ENCODE data around the gene SUMF1. TPM values are rescaled to one million over a fixed set of nuclear protein-coding genes. Genes with fewer than 3 reads are reported as not detected.

SUMF1 gene
- total RNA-seq, 2 donors from 2014 or later: 5.0 to 7.2 TPM

- H3K4me3 Mint-ChIP-seq: no peak overlapping the region
- no peaks in the 10 kb centered on the region for H3K27me3 Mint-ChIP-seq (ENCODE audit: low read depth)
- DNase-seq: no peak
- peaks cover 11 to 14% of the 10 kb centered on the region in 2 donors for H3K36me3 Mint-ChIP-seq (ENCODE audit: insufficient read depth in 2 of 2)
- peaks cover 0 to 5% of the 10 kb centered on the region in 2 donors for H3K9me3 Mint-ChIP-seq
- no peak for ATAC-seq (replicated peaks in 1 of 2)
- peaks cover 2% of the 10 kb centered on the region for H3K4me1 Mint-ChIP-seq (ENCODE audit: low read depth)
- peak overlapping the region; percentile 4 for H3K27ac Mint-ChIP-seq
Measured at GRCh38 chr3:4432259-4432658, 34.8 kb downstream of the SUMF1 start.

- Mint-ChIP-seq H3K27me3 (ENCODE audit: low read depth) (no peaks in the 10 kb centered on the region), H3K27ac (no peak overlapping the region), H3K36me3 (ENCODE audit: insufficient read depth in 2 of 2) (peaks cover 17% of the 10 kb centered on the region in 2 donors), H3K4me3 (no peak overlapping the region), H3K9me3 (peaks cover 4 to 8% of the 10 kb centered on the region in 2 donors), H3K4me1 (ENCODE audit: low read depth) (peaks cover 27% of the 10 kb centered on the region)
- DNase-seq (no peak), ATAC-seq (replicated peaks in 1 of 2) (no peak)
Measured at GRCh38 chr3:4429648-4430350, 37.3 kb downstream of the SUMF1 start.

- Mint-ChIP-seq H3K27ac (peak overlapping the region; percentile 9), H3K4me1 (ENCODE audit: low read depth) (peaks cover 42% of the 10 kb centered on the region), H3K36me3 (ENCODE audit: insufficient read depth in 2 of 2) (peaks cover 10 to 14% of the 10 kb centered on the region in 2 donors), H3K4me3 (peak overlapping the region in 1 of 2 donors; percentile 59), H3K27me3 (ENCODE audit: low read depth) (no peaks in the 10 kb centered on the region), H3K9me3 (peaks cover 6 to 8% of the 10 kb centered on the region in 2 donors)
- ATAC-seq (replicated peaks in 1 of 2) (peak; percentile 32 to 65), DNase-seq (no peak)
Measured at GRCh38 chr3:4426782-4427344, 40.2 kb downstream of the SUMF1 start.

- Mint-ChIP-seq H3K27ac (peak overlapping the region; percentile 55), H3K36me3 (ENCODE audit: insufficient read depth in 2 of 2) (peaks cover 9 to 11% of the 10 kb centered on the region in 2 donors), H3K27me3 (ENCODE audit: low read depth) (no peaks in the 10 kb centered on the region), H3K9me3 (peaks cover 5 to 6% of the 10 kb centered on the region in 2 donors), H3K4me1 (ENCODE audit: low read depth) (peaks cover 48% of the 10 kb centered on the region), H3K4me3 (peak overlapping the region in 1 of 2 donors; percentile 59)
- DNase-seq (no peak), ATAC-seq (replicated peaks in 1 of 2) (no peak)
Measured at GRCh38 chr3:4426261-4426781, 40.7 kb downstream of the SUMF1 start.

- peaks cover 8 to 10% of the 10 kb centered on the region in 2 donors for H3K36me3 Mint-ChIP-seq (ENCODE audit: insufficient read depth in 2 of 2)
- peak; percentile 26 to 46 for ATAC-seq (replicated peaks in 1 of 2)
- DNase-seq: peak; percentile 40 to 62
- peak overlapping the region; percentile 21 for H3K27ac Mint-ChIP-seq
- H3K4me1 Mint-ChIP-seq (ENCODE audit: low read depth): peaks cover 54% of the 10 kb centered on the region
- peak overlapping the region; percentile 39 to 59 for H3K4me3 Mint-ChIP-seq
- H3K27me3 Mint-ChIP-seq (ENCODE audit: low read depth): no peaks in the 10 kb centered on the region
- peaks cover 2 to 6% of the 10 kb centered on the region in 2 donors for H3K9me3 Mint-ChIP-seq
Measured at GRCh38 chr3:4425707-4426106, 41.4 kb downstream of the SUMF1 start.

GRCh38 chr3:4425055-4425454 is 42.0 kb downstream of the SUMF1 start:
- Mint-ChIP-seq H3K4me3 (no peak overlapping the region), H3K9me3 (peaks cover 2 to 6% of the 10 kb centered on the region in 2 donors), H3K36me3 (ENCODE audit: insufficient read depth in 2 of 2) (peaks cover 5 to 10% of the 10 kb centered on the region in 2 donors), H3K4me1 (ENCODE audit: low read depth) (peaks cover 58% of the 10 kb centered on the region), H3K27me3 (ENCODE audit: low read depth) (no peaks in the 10 kb centered on the region), H3K27ac (no peak overlapping the region)
- DNase-seq (no peak), ATAC-seq (replicated peaks in 1 of 2) (no peak)

- H3K4me1 Mint-ChIP-seq (ENCODE audit: low read depth): peaks cover 80% of the 10 kb centered on the region
- peak overlapping the region; percentile 53 to 66 for H3K4me3 Mint-ChIP-seq
- H3K27me3 Mint-ChIP-seq (ENCODE audit: low read depth): no peaks in the 10 kb centered on the region
- peaks cover 5 to 10% of the 10 kb centered on the region in 2 donors for H3K36me3 Mint-ChIP-seq (ENCODE audit: insufficient read depth in 2 of 2)
- peak; percentile 90 to 91 for ATAC-seq (replicated peaks in 1 of 2)
- peak; percentile 50 to 51 for DNase-seq
- H3K9me3 Mint-ChIP-seq: peaks cover 2 to 6% of the 10 kb centered on the region in 2 donors
- peak overlapping the region; percentile 89 for H3K27ac Mint-ChIP-seq
Measured at GRCh38 chr3:4421121-4421520, 45.9 kb downstream of the SUMF1 start.

- H3K27me3 Mint-ChIP-seq (ENCODE audit: low read depth): no peaks in the 10 kb centered on the region
- H3K4me1 Mint-ChIP-seq (ENCODE audit: low read depth): peaks cover 68% of the 10 kb centered on the region
- no peak overlapping the region for H3K27ac Mint-ChIP-seq
- H3K4me3 Mint-ChIP-seq: no peak overlapping the region
- ATAC-seq (replicated peaks in 1 of 2) (no peak), DNase-seq (no peak)
- H3K9me3 Mint-ChIP-seq: peaks cover 0 to 2% of the 10 kb centered on the region in 2 donors
- peaks cover 2 to 4% of the 10 kb centered on the region in 2 donors for H3K36me3 Mint-ChIP-seq (ENCODE audit: insufficient read depth in 2 of 2)
Measured at GRCh38 chr3:4419920-4420319, 47.1 kb downstream of the SUMF1 start.

- Mint-ChIP-seq H3K27ac (no peak overlapping the region), H3K4me1 (ENCODE audit: low read depth) (peaks cover 63% of the 10 kb centered on the region), H3K36me3 (ENCODE audit: insufficient read depth in 2 of 2) (peaks cover 2% of the 10 kb centered on the region in 2 donors), H3K4me3 (no peak overlapping the region), H3K9me3 (no peaks in the 10 kb centered on the region), H3K27me3 (ENCODE audit: low read depth) (no peaks in the 10 kb centered on the region)
- ATAC-seq (replicated peaks in 1 of 2) (no peak), DNase-seq (no peak)
Measured at GRCh38 chr3:4419386-4419785, 47.7 kb downstream of the SUMF1 start.

GRCh38 chr3:4418156-4418555 is 48.9 kb downstream of the SUMF1 start:
- peak; percentile 47 to 48 for ATAC-seq (replicated peaks in 1 of 2)
- no peak overlapping the region for H3K27ac Mint-ChIP-seq
- no peak overlapping the region for H3K4me3 Mint-ChIP-seq
- peak; percentile 42 to 45 for DNase-seq
- H3K4me1 Mint-ChIP-seq (ENCODE audit: low read depth): peaks cover 53% of the 10 kb centered on the region
- no peaks in the 10 kb centered on the region for H3K36me3 Mint-ChIP-seq (ENCODE audit: insufficient read depth in 2 of 2)
- H3K9me3 Mint-ChIP-seq: no peaks in the 10 kb centered on the region
- no peaks in the 10 kb centered on the region for H3K27me3 Mint-ChIP-seq (ENCODE audit: low read depth)

GRCh38 chr3:4417449-4417848 is 49.6 kb downstream of the SUMF1 start:
- Mint-ChIP-seq H3K27me3 (ENCODE audit: low read depth) (no peaks in the 10 kb centered on the region), H3K27ac (no peak overlapping the region), H3K9me3 (no peaks in the 10 kb centered on the region), H3K4me1 (ENCODE audit: low read depth) (peaks cover 53% of the 10 kb centered on the region), H3K4me3 (no peak overlapping the region), H3K36me3 (ENCODE audit: insufficient read depth in 2 of 2) (no peaks in the 10 kb centered on the region)
- DNase-seq (no peak), ATAC-seq (replicated peaks in 1 of 2) (no peak)

- Mint-ChIP-seq H3K4me3 (no peak overlapping the region), H3K27ac (no peak overlapping the region), H3K4me1 (ENCODE audit: low read depth) (peaks cover 52% of the 10 kb centered on the region), H3K36me3 (ENCODE audit: insufficient read depth in 2 of 2) (peaks cover 2 to 4% of the 10 kb centered on the region in 2 donors), H3K27me3 (ENCODE audit: low read depth) (no peaks in the 10 kb centered on the region), H3K9me3 (no peaks in the 10 kb centered on the region)
- DNase-seq (peak in 1 of 2 donors; percentile 40), ATAC-seq (replicated peaks in 1 of 2) (no peak)
Measured at GRCh38 chr3:4416961-4417360, 50.1 kb downstream of the SUMF1 start.

- no peak overlapping the region for H3K27ac Mint-ChIP-seq
- DNase-seq (no peak), ATAC-seq (replicated peaks in 1 of 2) (no peak)
- peaks cover 50% of the 10 kb centered on the region for H3K4me1 Mint-ChIP-seq (ENCODE audit: low read depth)
- no peaks in the 10 kb centered on the region for H3K27me3 Mint-ChIP-seq (ENCODE audit: low read depth)
- no peaks in the 10 kb centered on the region for H3K9me3 Mint-ChIP-seq
- peaks cover 3 to 4% of the 10 kb centered on the region in 2 donors for H3K36me3 Mint-ChIP-seq (ENCODE audit: insufficient read depth in 2 of 2)
- H3K4me3 Mint-ChIP-seq: no peak overlapping the region
Measured at GRCh38 chr3:4416427-4416945, 50.6 kb downstream of the SUMF1 start.
